AG20443 (cell line): ENCODE data around the gene GALNT10.

Experiments used
- DNase-seq: peaks from one replicate; pipeline ENCODE4 v3.0.0; 2012; ENCODE audit warnings: low spot score, mixed read lengths

GALNT10 gene

GRCh38 chr5:154380263-154380662 lies 189.7 kb downstream of the GALNT10 start:
- DNase-seq: no peak

- no peak for DNase-seq
Observed at GRCh38 chr5:154384480-154385235, 194.1 kb downstream of the GALNT10 start.

GRCh38 chr5:154385236-154385512 lies 194.6 kb downstream of the GALNT10 start:
- DNase-seq: no peak

DNA sequence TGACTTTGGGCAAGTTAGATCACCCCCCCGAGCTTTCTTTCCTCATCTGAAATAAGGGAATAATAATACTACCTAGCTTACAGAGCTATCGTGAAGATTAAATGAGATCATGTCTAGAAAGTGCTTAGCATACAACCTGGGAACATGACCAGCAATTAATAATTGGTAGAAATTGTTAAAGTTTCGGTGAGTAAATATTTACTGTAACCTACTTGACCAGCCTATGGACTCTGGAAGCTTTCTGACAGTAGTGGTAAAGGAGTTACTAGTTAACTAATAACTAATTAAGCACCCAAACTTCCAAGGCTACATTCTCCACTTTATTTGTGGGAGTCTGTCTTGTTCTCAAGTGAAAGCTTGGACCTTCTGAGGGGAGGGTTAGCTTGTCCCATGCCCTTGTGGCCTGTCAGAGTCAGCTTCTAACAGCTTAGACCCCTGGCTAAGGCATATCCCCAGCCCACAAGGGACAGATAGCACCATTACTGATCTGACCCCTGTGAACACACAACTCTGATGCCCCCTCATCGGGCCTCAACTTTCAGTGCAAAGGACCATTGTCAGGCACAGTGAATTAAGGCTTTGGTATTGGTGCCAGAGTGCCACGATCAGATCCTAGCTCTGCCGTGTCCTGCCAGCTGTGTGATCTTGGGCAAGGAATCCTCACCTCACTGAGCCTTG lies 196.6 kb downstream of the GALNT10 start:
- no peak for DNase-seq

GRCh38 chr5:154388842-154389241 lies 198.3 kb downstream of the GALNT10 start:
- DNase-seq: no peak

DNA sequence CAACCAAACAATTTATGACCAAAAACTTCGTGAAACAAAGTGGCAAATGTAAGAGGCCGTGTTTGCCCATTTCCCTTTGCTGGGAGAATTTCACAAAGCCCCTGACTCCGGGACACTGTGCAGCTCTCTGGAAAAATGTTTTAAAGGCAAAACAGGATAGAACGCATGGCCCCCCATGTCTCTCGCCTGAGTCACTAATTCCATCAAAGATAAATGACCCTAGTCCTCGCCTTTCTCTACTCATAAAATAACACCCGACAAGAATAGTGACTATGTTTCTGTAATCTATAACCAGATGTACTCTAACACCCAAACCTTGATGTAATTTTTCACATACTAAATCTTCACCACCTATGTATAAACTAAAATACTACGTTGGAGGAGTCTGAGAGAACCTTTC lies 199.6 kb downstream of the GALNT10 start:
- DNase-seq: no peak

- DNase-seq: no peak
Observed at GRCh38 chr5:154390746-154391359, 200.3 kb downstream of the GALNT10 start.

GRCh38 chr5:154391788-154392187 lies 201.3 kb downstream of the GALNT10 start:
- no peak for DNase-seq

- no peak for DNase-seq
Observed at GRCh38 chr5:154393850-154394249, 203.3 kb downstream of the GALNT10 start.

- no peak for DNase-seq
Observed at GRCh38 chr5:154394307-154394706, 203.8 kb downstream of the GALNT10 start.

DNA sequence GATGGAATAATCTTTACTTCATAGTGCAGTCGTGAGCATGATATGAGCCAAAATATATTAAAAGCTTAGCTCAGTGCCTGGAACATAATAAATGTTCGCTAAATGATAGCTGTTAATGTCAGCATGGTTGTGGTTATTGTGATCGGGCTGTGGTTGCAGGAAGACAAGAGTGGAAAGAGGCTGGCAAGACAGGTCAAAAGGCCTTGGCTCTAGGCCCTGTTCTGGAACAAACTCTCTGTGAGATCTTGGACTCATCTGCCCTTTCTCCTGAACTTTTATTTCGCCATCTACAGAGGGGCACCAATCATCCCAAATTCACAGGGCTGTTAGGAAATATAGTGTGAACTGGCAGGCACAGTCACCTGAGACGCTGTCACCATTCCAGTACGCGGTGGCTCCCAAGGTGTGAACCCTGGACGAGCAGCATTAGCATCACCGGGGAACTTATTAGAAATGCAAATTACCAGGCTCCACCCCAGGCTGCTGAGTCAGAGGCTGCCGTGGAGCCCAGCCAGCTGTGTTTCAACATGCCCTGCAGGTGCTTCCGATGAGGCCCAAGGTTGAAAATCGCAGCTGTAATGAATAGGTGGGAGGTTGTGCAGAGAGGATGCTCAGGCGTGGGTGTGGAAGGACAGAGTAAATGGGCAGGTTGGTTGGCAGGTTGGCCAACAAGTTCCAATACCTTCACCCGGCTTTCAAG lies 205.0 kb downstream of the GALNT10 start:
- DNase-seq: no peak

- DNase-seq: no peak
Observed at GRCh38 chr5:154396128-154396527, 205.6 kb downstream of the GALNT10 start.

- no peak for DNase-seq
Observed at GRCh38 chr5:154397652-154398406, 207.3 kb downstream of the GALNT10 start.

GRCh38 chr5:154400678-154401077 lies 210.1 kb downstream of the GALNT10 start:
- DNase-seq: no peak

- DNase-seq: no peak
Observed at GRCh38 chr5:154401355-154401754, 210.8 kb downstream of the GALNT10 start.

- no peak for DNase-seq
Observed at GRCh38 chr5:154401931-154402330, 211.4 kb downstream of the GALNT10 start.

- no peak for DNase-seq
Observed at GRCh38 chr5:154402611-154403010, 212.1 kb downstream of the GALNT10 start.

DNA sequence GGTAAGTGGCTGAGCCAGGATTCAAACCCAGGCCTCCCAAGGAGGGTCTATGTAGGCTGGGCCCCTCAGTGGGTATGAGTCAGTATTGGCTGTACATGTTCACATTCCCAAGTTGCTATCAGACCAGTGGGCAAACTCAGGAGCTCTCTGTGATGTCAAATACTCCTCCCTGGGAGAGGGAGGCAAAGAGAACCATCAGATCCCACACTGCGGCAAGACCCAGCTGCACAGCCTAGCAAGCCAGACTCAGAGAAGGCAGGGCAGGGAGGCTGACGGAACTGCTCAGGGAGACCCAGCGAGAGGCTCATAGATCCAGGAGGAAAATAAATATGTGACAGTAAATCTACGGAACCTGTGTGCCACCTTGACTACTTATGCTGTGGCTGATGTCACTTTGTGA lies 212.7 kb downstream of the GALNT10 start:
- no peak for DNase-seq

GRCh38 chr5:154403776-154404387 lies 213.3 kb downstream of the GALNT10 start:
- DNase-seq: no peak

DNA sequence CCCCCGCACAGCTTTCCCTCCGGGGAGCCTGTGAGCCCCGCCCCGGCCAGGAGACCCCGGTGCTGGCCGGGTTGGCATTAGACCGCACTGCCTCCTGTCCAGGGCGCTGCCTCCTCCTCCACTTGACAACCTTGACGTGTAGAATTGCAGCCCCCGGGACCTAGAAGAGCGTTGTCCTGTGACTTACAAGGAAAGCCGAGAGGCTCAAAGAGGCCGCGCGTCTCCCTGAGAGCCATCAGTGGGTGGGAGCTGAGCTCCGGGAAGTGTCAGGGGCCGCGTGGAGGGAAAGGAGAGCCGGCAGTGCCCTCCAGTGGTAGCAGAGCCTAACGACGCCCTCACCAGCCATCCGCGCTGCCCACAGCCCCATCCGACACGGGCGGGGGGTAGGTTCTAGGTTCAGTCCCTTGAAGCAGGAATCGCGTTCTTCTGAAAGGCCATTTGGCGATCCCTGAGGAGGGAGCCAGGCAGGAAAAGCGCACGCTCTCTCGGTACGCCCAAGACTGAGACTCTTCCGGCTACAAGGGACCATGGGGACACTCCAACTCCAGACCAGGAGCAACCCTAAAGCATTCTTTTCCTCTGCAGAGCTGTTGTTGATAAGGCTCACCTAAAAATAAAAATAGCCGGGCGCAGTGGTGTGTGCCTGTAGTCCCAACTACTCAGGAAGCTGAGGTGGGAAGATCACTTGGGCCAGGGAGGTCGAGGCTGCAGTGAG lies 214.7 kb downstream of the GALNT10 start:
- DNase-seq: peak; percentile 96

DNA sequence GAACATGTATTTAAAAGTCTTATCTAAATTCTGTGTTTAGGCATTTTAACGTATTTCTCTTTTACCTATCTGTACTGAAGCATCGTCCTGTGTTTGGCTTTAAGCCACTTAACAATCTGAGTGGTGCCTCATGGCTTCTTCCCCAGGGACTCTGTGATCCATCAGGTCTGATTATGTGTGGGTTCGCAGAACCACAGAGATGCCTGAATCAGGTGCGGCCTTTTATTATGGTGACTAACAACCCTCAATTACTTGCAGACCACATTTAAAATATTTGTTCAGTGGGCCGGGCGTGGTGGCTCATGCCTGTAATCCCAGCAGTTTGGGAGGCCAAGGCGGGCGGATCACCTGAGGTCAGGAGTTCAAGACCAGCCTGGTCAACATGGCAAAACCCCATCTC lies 215.7 kb downstream of the GALNT10 start:
- DNase-seq: no peak
